ENCODE data around the gene DPP8.
"Not testable (repeated sequence)": the region's sequence is repeated elsewhere in the genome, so short reads cannot be mapped to it uniquely, and the experiment has no call there.

Gene DPP8

GRCh38 chr15:65516997-65517865 is at the start of gene DPP8:
TSS of gene DPP8 (minus strand) at chr15:65517689. CDS start at chr15:65512553, 5,136 bp downstream.
- in situ Hi-C loops (cut with HindIII; ENCODE audit: low sequenced_read_pairs) = no loop called here

DNA sequence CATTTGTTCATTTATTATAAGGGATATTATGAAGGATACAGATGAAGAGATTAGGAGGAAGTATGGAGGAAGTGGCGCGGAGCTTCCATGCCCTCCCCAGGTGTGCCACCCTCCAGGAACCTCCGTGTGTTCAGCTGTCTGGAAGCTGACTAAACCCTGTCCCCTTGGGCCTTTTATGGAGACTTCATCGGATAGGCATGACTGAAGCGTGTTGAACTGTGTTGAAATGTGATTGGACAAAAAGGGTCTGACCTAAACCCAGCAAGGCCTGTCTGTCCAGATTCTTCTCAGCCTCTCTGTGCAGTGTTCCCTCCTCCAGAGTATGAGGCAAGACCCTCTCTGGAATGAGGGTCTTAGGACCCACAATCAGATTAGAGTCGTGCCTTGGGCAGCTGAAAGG is 44.4 kb upstream of the DPP8 start:
- in situ Hi-C loops (cut with HindIII; ENCODE audit: low sequenced_read_pairs) = no loop called here

DNA sequence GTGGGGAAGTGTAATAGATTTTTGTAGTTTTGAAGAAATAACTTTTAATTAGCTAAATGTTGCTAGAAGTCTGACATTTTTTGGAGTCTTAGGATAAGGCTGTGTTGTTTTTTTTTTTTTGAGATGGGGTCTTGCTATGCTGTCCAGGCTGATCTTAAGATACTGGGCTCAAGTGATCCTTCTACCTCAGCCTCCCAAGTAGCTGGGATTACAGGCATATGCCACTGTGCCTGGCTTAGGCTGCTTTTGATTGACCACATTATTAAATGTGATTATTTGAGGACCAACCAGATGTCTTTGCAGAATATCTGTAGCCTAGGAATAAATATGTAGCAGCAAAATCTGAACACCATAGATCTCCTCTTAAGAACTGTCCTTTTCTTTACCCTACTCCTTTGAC is 42.5 kb upstream of the DPP8 start:
- in situ Hi-C loops (cut with HindIII; ENCODE audit: low sequenced_read_pairs) = no loop called here

DNA sequence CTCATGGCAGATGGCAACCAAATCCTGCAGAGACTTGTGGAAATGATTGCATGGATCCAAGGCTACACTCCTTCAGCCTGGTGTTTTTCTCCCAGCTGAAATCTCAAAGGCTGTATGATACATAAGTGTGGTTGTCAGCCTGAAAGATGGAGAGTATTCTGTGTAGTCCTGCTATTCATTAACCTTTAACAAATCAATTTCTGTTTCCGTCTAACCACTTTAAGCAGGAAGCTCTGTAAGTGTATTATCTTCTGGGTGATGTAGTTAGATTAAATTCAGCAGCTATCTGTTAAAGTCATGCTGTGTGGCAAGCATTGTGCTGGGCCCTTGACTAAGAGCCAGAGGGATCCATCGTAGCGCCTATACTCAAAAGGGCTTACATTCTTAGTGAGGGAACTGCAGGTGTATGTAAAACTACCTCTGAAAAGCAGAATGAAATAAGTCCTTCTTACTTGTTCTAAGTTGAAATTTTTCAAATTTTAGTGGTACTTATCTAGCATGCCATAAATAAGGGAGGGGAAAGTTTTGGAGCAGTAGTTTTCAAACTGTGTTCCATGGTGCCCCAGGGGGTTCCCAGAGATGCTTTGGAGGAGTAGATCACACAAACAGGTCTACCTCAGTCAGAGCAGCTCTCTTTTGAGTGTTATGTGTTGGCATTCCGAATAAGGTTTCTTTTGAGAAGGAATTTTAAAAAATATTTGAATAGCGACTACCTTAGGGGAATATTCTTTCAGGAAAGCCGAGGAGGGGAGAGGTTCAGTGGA is 41.7 kb upstream of the DPP8 start:
- in situ Hi-C loops (cut with HindIII; ENCODE audit: low sequenced_read_pairs) = no loop called here

- in situ Hi-C loops (cut with HindIII; ENCODE audit: low sequenced_read_pairs) = no loop called here
Observed at GRCh38 chr15:65558336-65558735, 40.8 kb upstream of the DPP8 start.

- in situ Hi-C loops (cut with HindIII; ENCODE audit: low sequenced_read_pairs) = no loop called here
Observed at GRCh38 chr15:65556622-65557021, 39.1 kb upstream of the DPP8 start.

- in situ Hi-C loops (cut with HindIII; ENCODE audit: low sequenced_read_pairs) = no loop called here
Observed at GRCh38 chr15:65553691-65554090, 36.2 kb upstream of the DPP8 start.

DNA sequence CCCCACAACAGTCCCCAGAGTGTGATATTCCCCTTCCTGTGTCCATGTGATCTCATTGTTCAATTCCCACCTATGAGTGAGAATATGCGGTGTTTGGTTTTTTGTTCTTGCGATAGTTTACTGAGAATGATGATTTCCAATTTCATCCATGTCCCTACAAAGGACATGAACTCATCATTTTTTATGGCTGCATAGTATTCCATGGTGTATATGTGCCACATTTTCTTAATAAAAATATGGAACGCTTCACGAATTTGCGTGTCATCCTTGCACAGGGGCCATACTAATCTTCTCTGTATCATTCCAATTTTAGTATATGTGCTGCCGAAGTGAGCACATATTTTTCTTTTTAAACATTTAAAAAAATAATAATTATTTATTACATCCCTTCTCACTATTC is 35.4 kb upstream of the DPP8 start:
- in situ Hi-C loops (cut with HindIII; ENCODE audit: low sequenced_read_pairs) = not testable (repeated sequence)

GRCh38 chr15:65551183-65551582 is 33.7 kb upstream of the DPP8 start:
- in situ Hi-C loops (cut with HindIII; ENCODE audit: low sequenced_read_pairs) = no loop called here

- in situ Hi-C loops (cut with HindIII; ENCODE audit: low sequenced_read_pairs) = no loop called here
Observed at GRCh38 chr15:65550681-65551098, 33.2 kb upstream of the DPP8 start.

DNA sequence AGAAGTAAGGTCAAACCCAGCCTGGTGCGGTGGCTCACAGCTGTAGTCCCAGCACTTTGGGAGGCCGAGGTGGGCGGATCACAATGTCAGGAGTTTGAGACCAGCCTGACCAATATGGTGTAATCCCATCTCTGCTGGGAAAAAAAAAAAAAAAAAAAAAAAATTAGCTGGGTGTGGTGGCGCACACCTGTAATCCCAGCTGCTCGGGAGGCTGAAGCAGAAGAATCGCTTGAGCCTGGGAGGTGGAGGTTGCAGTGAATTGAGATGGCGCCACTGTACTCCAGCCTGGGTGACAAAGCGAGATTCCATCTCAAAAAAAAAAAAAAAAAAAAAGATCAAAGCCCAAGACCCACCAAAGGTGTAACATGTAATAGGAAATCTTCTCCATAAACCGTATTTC is 31.8 kb upstream of the DPP8 start:
- in situ Hi-C loops (cut with HindIII; ENCODE audit: low sequenced_read_pairs) = not testable (repeated sequence)

- in situ Hi-C loops (cut with HindIII; ENCODE audit: low sequenced_read_pairs) = no loop called here
Observed at GRCh38 chr15:65547841-65548240, 30.4 kb upstream of the DPP8 start.

DNA sequence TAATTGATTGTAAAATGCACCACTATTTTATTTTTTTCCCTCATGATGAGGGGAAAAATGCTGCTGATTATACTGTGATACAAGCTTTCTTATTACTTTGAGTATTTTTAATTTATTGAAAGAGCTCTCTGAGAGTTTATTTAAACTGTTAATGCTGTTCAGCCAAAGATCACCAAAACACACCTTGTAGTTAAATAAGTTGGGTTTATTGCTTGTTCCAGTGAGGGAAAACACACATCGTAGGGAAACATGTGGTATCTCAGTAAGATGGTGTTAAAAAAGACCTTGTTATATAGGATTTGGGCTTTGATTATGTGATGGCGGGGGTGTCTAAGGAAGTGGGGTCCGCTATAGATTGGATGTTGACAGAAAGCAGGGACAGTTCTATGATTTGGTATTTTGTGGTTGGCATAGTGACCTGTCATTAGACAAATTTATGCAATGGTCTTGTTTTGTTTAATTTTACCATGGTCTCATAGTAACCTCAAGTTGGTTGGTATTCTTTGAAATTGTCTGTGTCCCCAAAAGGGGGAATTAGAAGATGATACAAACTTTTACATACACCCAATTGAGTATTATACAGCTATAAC is 23.8 kb upstream of the DPP8 start:
- in situ Hi-C loops (cut with HindIII; ENCODE audit: low sequenced_read_pairs) = no loop called here

- in situ Hi-C loops (cut with HindIII; ENCODE audit: low sequenced_read_pairs) = no loop called here
Observed at GRCh38 chr15:65540314-65540713, 22.8 kb upstream of the DPP8 start.

- in situ Hi-C loops (cut with HindIII; ENCODE audit: low sequenced_read_pairs) = no loop called here
Observed at GRCh38 chr15:65535192-65535591, 17.7 kb upstream of the DPP8 start.

GRCh38 chr15:65533057-65533756 is 15.7 kb upstream of the DPP8 start:
- in situ Hi-C loops (cut with HindIII; ENCODE audit: low sequenced_read_pairs) = no loop called here

GRCh38 chr15:65532738-65533051 is 15.2 kb upstream of the DPP8 start:
- in situ Hi-C loops (cut with HindIII; ENCODE audit: low sequenced_read_pairs) = no loop called here

- in situ Hi-C loops (cut with HindIII; ENCODE audit: low sequenced_read_pairs) = no loop called here
Observed at GRCh38 chr15:65530318-65531111, 13.0 kb upstream of the DPP8 start, which contains the start of gene HACD3. TSS of gene HACD3 (plus strand) at chr15:65530463. CDS start at chr15:65530632, 169 bp downstream.

DNA sequence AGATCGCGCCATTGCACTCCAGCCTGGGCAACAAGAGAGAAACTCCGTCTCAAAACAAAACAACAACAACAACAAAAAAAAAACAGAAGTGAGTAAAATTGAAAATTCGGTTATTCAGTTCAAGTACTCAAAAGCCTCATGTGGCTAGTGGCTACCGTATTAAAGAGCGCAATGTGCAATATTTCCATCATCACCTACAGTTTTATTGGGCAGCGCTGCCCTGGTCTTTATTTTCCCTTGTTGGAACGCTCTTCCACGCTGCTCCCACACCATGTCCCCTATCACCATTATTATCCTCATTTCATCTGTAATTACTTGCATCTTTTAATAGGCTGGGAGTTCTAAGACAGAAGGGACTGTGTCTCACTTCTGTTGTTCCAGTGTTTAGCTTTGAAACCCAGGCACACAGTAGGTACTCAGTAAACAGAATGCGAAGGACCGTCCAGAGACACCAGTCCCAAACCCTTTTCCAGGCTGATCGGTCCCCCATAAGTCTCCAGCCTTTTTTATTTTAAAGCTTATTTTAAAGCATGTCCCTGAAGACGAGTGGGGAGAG is 12.4 kb upstream of the DPP8 start:
- in situ Hi-C loops (cut with HindIII; ENCODE audit: low sequenced_read_pairs) = no loop called here

GRCh38 chr15:65528461-65529060 is 11.1 kb upstream of the DPP8 start:
- in situ Hi-C loops (cut with HindIII; ENCODE audit: low sequenced_read_pairs) = no loop called here

Data from endothelial cell of hepatic sinusoid (primary cell).